ENCODE measurements around the gene EDIL3.
"Not testable (repeated sequence)": the region's sequence is repeated elsewhere in the genome, so short reads cannot be mapped to it uniquely, and the experiment has no call there.

EDIL3 gene

DNA sequence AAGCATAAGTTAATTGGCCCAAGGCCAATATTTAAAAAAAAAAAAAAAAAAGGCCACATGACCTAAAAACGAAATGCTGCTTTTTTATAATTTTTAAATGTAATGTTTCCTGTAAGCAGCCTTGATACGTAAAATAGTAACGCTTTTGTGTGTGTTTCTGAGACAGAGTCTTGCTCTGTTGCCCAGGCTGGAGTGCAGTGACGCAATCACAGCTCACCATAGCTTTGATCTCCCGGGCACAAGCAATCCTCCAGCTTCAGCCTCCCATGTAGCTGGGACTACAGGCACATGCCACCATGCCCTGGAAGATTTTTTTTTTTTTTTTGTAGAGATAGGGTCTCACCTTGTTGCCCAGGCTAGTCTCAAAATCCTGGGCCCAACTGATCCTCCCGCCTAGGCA lies 179.9 kb downstream of the EDIL3 start:
- no peaks in the 10 kb centered on the region for H3K4me1 ChIP-seq (ENCODE audit: control insufficient read depth, insufficient read depth, low read length)

DNA sequence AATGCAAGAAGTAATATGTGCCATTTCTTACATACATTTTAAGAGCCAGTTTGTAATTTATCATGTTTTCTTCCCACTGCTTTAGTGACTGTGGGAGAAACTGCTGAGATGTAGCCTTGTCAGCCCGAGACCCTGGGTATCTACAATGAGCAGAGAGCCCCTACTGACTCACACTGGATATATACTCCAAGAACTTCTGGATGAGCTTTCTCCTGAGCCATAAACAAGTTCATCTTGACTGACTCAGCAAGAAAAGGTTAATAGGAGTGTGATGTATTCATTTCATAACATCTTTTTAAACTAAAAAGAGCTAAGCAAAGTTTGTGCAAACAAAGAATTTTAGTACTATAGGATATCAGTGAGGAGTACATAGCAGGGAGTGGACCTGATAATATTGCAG lies 182.5 kb downstream of the EDIL3 start:
- H3K4me1 ChIP-seq (ENCODE audit: control insufficient read depth, insufficient read depth, low read length): no peaks in the 10 kb centered on the region
- no peaks in the 10 kb centered on the region for H3K27me3 ChIP-seq (ENCODE audit: control insufficient read depth, insufficient read depth, low read length)
- H3K4me3 ChIP-seq (ENCODE audit: low read length): no peak overlapping the region
- no peak overlapping the region for H3K9ac ChIP-seq (ENCODE audit: low read depth, low read length)
- no peaks in the 10 kb centered on the region for H3K9me3 ChIP-seq (replicated peaks; ENCODE audit: low read length)
- no peak overlapping the region for H3K4me2 ChIP-seq (ENCODE audit: low read length)
- no peaks in the 10 kb centered on the region for H3K36me3 ChIP-seq (ENCODE audit: insufficient read depth, low read length)

More for the DNA sequence above, 179.9 kb downstream of the EDIL3 start:
- no peak overlapping the region for H3K4me3 ChIP-seq (ENCODE audit: low read length)
- no peaks in the 10 kb centered on the region for H3K9me3 ChIP-seq (replicated peaks; ENCODE audit: low read length)
- H3K9ac ChIP-seq (ENCODE audit: low read depth, low read length): no peak overlapping the region
- H3K36me3 ChIP-seq (ENCODE audit: insufficient read depth, low read length): no peaks in the 10 kb centered on the region
- no peak overlapping the region for H3K4me2 ChIP-seq (ENCODE audit: low read length)
- no peaks in the 10 kb centered on the region for H3K27me3 ChIP-seq (ENCODE audit: control insufficient read depth, insufficient read depth, low read length)

GRCh38 chr5:84197538-84197937 lies 187.1 kb downstream of the EDIL3 start:
- no peaks in the 10 kb centered on the region for H3K36me3 ChIP-seq (ENCODE audit: insufficient read depth, low read length)

GRCh38 chr5:84191281-84191680 lies 193.4 kb downstream of the EDIL3 start:
- H3K4me2 ChIP-seq (ENCODE audit: low read length): no peak overlapping the region
- no peaks in the 10 kb centered on the region for H3K27me3 ChIP-seq (ENCODE audit: control insufficient read depth, insufficient read depth, low read length)
- H3K36me3 ChIP-seq (ENCODE audit: insufficient read depth, low read length): no peaks in the 10 kb centered on the region
- no peaks in the 10 kb centered on the region for H3K9me3 ChIP-seq (replicated peaks; ENCODE audit: low read length)
- H3K4me1 ChIP-seq (ENCODE audit: control insufficient read depth, insufficient read depth, low read length): no peaks in the 10 kb centered on the region
- no peak overlapping the region for H3K4me3 ChIP-seq (ENCODE audit: low read length)
- H3K9ac ChIP-seq (ENCODE audit: low read depth, low read length): no peak overlapping the region

More at GRCh38 chr5:84197538-84197937, 187.1 kb downstream of the EDIL3 start:
- Histone ChIP-seq H3K4me3 (ENCODE audit: low read length) (no peak overlapping the region), H3K9ac (ENCODE audit: low read depth, low read length) (no peak overlapping the region), H3K9me3 (replicated peaks; ENCODE audit: low read length) (no peaks in the 10 kb centered on the region), H3K4me1 (ENCODE audit: control insufficient read depth, insufficient read depth, low read length) (no peaks in the 10 kb centered on the region), H3K4me2 (ENCODE audit: low read length) (no peak overlapping the region), H3K27me3 (ENCODE audit: control insufficient read depth, insufficient read depth, low read length) (no peaks in the 10 kb centered on the region)

DNA sequence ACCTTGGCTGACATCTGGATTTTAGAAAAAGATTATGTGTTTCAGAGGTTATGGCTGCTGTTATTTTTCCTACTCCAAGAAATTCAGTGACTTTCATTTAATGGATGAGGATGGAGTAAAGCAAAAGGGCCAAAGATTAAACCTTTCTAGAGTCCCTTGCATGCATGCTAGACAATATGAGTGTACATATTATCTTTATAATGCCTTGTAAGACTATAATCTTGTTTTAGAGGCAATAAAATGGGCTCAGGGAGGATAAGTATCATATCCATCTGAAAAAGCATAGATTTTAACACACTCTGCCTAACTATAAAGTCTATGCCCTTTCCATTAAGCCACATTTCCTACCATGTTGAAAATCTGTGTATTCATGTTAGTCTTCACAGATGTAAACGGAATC lies 199.8 kb downstream of the EDIL3 start:
- no peaks in the 10 kb centered on the region for H3K27me3 ChIP-seq (ENCODE audit: control insufficient read depth, insufficient read depth, low read length)
- no peaks in the 10 kb centered on the region for H3K4me1 ChIP-seq (ENCODE audit: control insufficient read depth, insufficient read depth, low read length)
- no peak overlapping the region for H3K4me2 ChIP-seq (ENCODE audit: low read length)
- H3K4me3 ChIP-seq (ENCODE audit: low read length): no peak overlapping the region
- no peak overlapping the region for H3K9ac ChIP-seq (ENCODE audit: low read depth, low read length)
- no peaks in the 10 kb centered on the region for H3K36me3 ChIP-seq (ENCODE audit: insufficient read depth, low read length)
- H3K9me3 ChIP-seq (replicated peaks; ENCODE audit: low read length): no peaks in the 10 kb centered on the region

DNA sequence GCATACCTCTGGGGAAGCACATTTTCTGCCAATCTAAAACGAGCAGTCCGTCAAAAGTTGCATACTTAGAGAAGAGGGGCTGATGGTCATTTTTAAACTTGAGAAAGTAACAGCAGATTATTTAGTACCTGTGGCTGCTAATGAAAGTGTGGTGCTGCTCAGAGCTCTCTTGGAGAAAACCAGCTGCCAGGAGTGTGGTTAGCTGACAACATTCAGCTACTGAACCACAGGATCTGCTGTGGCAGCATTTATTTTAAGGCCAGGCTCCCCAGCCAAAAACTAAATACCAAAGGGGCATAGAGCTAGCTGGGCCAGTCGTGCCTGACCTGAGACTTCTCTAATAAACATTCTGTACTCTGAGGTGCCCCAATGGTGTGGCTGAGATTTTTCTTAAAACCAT lies 203.6 kb downstream of the EDIL3 start:
- Histone ChIP-seq H3K36me3 (ENCODE audit: insufficient read depth, low read length) (no peaks in the 10 kb centered on the region), H3K9ac (ENCODE audit: low read depth, low read length) (no peak overlapping the region)

GRCh38 chr5:84168841-84169240 lies 215.8 kb downstream of the EDIL3 start:
- H3K9me3 ChIP-seq (replicated peaks; ENCODE audit: low read length): no peaks in the 10 kb centered on the region
- H3K4me3 ChIP-seq (ENCODE audit: low read length): no peak overlapping the region
- no peaks in the 10 kb centered on the region for H3K36me3 ChIP-seq (ENCODE audit: insufficient read depth, low read length)
- no peak overlapping the region for H3K4me2 ChIP-seq (ENCODE audit: low read length)
- H3K27me3 ChIP-seq (ENCODE audit: control insufficient read depth, insufficient read depth, low read length): no peaks in the 10 kb centered on the region
- H3K4me1 ChIP-seq (ENCODE audit: control insufficient read depth, insufficient read depth, low read length): no peaks in the 10 kb centered on the region
- no peak overlapping the region for H3K9ac ChIP-seq (ENCODE audit: low read depth, low read length)

More for the DNA sequence above, 203.6 kb downstream of the EDIL3 start:
- no peaks in the 10 kb centered on the region for H3K4me1 ChIP-seq (ENCODE audit: control insufficient read depth, insufficient read depth, low read length)
- H3K27me3 ChIP-seq (ENCODE audit: control insufficient read depth, insufficient read depth, low read length): no peaks in the 10 kb centered on the region
- no peak overlapping the region for H3K4me3 ChIP-seq (ENCODE audit: low read length)
- no peak overlapping the region for H3K4me2 ChIP-seq (ENCODE audit: low read length)
- no peaks in the 10 kb centered on the region for H3K9me3 ChIP-seq (replicated peaks; ENCODE audit: low read length)

DNA sequence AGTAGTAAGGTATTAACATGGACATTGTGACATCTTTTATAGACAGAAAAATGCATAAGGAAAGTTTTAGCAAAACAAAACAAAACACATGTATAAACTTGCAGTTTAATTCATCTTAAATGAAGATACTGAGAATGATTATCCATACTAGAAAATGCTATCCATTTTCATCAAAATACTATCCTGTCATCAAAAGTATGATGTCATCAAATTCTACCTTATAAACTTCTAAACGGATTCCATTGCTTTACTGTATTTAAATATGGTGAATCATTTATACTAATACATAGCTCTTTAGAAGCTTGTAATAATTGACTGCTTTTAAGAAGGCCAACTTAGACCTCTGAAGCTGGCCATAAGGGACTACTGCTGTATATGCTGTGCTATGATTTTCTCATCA lies 221.0 kb downstream of the EDIL3 start:
- Histone ChIP-seq H3K4me2 (ENCODE audit: low read length) (no peak overlapping the region), H3K9ac (ENCODE audit: low read depth, low read length) (no peak overlapping the region), H3K9me3 (replicated peaks; ENCODE audit: low read length) (no peaks in the 10 kb centered on the region), H3K4me1 (ENCODE audit: control insufficient read depth, insufficient read depth, low read length) (no peaks in the 10 kb centered on the region), H3K27me3 (ENCODE audit: control insufficient read depth, insufficient read depth, low read length) (no peaks in the 10 kb centered on the region), H3K36me3 (ENCODE audit: insufficient read depth, low read length) (no peaks in the 10 kb centered on the region), H3K4me3 (ENCODE audit: low read length) (no peak overlapping the region)

GRCh38 chr5:84162695-84163094 lies 222.0 kb downstream of the EDIL3 start:
- Histone ChIP-seq H3K36me3 (ENCODE audit: insufficient read depth, low read length) (no peaks in the 10 kb centered on the region), H3K4me2 (ENCODE audit: low read length) (no peak overlapping the region), H3K4me1 (ENCODE audit: control insufficient read depth, insufficient read depth, low read length) (no peaks in the 10 kb centered on the region), H3K9ac (ENCODE audit: low read depth, low read length) (no peak overlapping the region), H3K4me3 (ENCODE audit: low read length) (no peak overlapping the region), H3K9me3 (replicated peaks; ENCODE audit: low read length) (no peaks in the 10 kb centered on the region), H3K27me3 (ENCODE audit: control insufficient read depth, insufficient read depth, low read length) (no peaks in the 10 kb centered on the region)

DNA sequence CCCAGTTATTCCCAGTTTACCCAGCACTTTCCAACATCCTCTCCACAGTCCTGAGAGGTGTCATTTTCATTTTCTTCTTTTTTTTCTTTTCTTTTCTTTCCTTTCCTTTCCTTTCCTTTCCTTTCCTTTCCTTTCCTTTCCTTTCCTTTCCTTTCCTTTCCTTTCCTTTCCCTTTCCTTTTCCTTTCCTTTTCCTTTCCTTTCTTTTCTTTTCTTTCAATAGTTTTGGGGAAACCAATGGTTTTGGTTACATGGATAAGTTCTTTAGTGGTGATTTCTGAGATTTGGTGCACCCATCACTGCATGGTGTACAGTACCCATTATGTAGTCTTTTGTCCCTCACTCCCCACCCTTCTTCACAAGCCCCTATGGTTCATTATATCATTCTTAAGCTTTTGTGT lies 224.0 kb downstream of the EDIL3 start:
- H3K4me3 ChIP-seq (ENCODE audit: low read length); H3K4me2 ChIP-seq (ENCODE audit: low read length); H3K9ac ChIP-seq (ENCODE audit: low read depth, low read length); H3K27me3 ChIP-seq (ENCODE audit: control insufficient read depth, insufficient read depth, low read length); H3K36me3 ChIP-seq (ENCODE audit: insufficient read depth, low read length); H3K4me1 ChIP-seq (ENCODE audit: control insufficient read depth, insufficient read depth, low read length); H3K9me3 ChIP-seq (replicated peaks; ENCODE audit: low read length): not testable (repeated sequence)

DNA sequence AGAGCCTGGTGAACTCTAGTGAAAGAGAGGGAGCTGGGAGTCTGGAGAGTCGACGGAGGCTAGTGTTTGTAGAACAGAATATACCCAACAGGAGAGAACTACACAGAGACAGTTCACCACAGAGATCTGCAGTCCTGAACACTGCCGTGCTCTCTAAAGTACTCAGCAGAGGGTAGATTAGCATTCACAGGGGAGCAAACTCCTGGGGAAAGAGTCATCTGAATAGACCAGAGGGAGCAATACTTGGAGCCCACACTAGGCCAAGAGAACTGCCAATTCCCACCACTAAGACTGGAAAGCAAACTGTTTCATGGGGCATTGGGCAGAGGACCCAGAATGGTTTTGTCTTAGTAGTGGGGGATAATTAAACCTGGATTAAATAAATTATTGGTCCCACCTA lies 235.6 kb downstream of the EDIL3 start:
- Histone ChIP-seq H3K4me2 (ENCODE audit: low read length) (no peak overlapping the region), H3K9ac (ENCODE audit: low read depth, low read length) (no peak overlapping the region), H3K36me3 (ENCODE audit: insufficient read depth, low read length) (no peaks in the 10 kb centered on the region), H3K4me3 (ENCODE audit: low read length) (no peak overlapping the region), H3K4me1 (ENCODE audit: control insufficient read depth, insufficient read depth, low read length) (no peaks in the 10 kb centered on the region), H3K9me3 (replicated peaks; ENCODE audit: low read length) (no peaks in the 10 kb centered on the region), H3K27me3 (ENCODE audit: control insufficient read depth, insufficient read depth, low read length) (no peaks in the 10 kb centered on the region)

DNA sequence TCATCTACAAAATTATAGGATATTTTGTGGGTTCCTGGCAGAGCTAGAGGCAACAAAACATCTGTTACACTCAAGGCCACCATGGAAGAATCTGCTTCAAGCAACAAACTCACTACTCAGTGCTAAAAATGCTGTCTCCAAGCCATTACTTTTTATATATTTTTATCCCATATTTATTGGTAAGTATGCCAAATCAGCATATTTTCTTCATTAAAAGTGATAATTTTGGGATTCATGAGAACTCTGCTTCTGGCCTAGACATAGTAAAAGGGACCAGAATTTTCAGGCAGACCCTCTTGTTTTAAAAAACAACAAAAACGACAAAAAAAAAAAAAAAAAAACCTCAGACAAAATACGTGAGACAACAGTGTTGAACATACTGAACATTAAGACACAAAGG lies 236.0 kb downstream of the EDIL3 start:
- Histone ChIP-seq H3K4me2 (ENCODE audit: low read length) (no peak overlapping the region), H3K9ac (ENCODE audit: low read depth, low read length) (no peak overlapping the region), H3K9me3 (replicated peaks; ENCODE audit: low read length) (no peaks in the 10 kb centered on the region), H3K4me1 (ENCODE audit: control insufficient read depth, insufficient read depth, low read length) (no peaks in the 10 kb centered on the region), H3K36me3 (ENCODE audit: insufficient read depth, low read length) (no peaks in the 10 kb centered on the region), H3K4me3 (ENCODE audit: low read length) (no peak overlapping the region), H3K27me3 (ENCODE audit: control insufficient read depth, insufficient read depth, low read length) (no peaks in the 10 kb centered on the region)

Data from skeletal muscle satellite cell (primary cell).